Measurements from ENCODE around the gene RXRA. TPM values are rescaled to one million over a fixed set of nuclear protein-coding genes. Genes with fewer than 3 reads are reported as not detected.

Gene RXRA
- total RNA-seq, 1 donor from 2014 or later = 16.8 TPM

GRCh38 chr9:134335061-134335460, 8.8 kb downstream of the RXRA start:
- Histone ChIP-seq H3K36me3 (ENCODE audit: control insufficient read depth, insufficient read depth, low read length) (peaks cover 11% of the 10 kb centered on the region), H3K27me3 (ENCODE audit: control insufficient read depth, insufficient read depth, low read length) (no peaks in the 10 kb centered on the region), H3K4me3 (ENCODE audit: low read depth, low read length) (no peak overlapping the region)
- TF ChIP-seq CTCF (IDR thresholded peaks at IDR 0.05; ENCODE audit: insufficient read depth, low read length, severe bottlenecking) = no peak
- no peak for FAIRE-seq
- peak; percentile 66 for DNase-seq (ENCODE audit: low read depth)

- DNase-seq (ENCODE audit: low read depth) = no peak
- TF ChIP-seq CTCF (IDR thresholded peaks at IDR 0.05; ENCODE audit: insufficient read depth, low read length, severe bottlenecking) = no peak
- H3K27me3 ChIP-seq (ENCODE audit: control insufficient read depth, insufficient read depth, low read length) = no peaks in the 10 kb centered on the region
- H3K36me3 ChIP-seq (ENCODE audit: control insufficient read depth, insufficient read depth, low read length) = peaks cover 13% of the 10 kb centered on the region
- FAIRE-seq = no peak
- no peak overlapping the region for H3K4me3 ChIP-seq (ENCODE audit: low read depth, low read length)
Measured at GRCh38 chr9:134335486-134336220, 9.4 kb downstream of the RXRA start.

GRCh38 chr9:134336228-134336627, 10.0 kb downstream of the RXRA start:
- DNase-seq (ENCODE audit: low read depth) (no peak), FAIRE-seq (no peak)
- Histone ChIP-seq H3K4me3 (ENCODE audit: low read depth, low read length) (no peak overlapping the region), H3K36me3 (ENCODE audit: control insufficient read depth, insufficient read depth, low read length) (peaks cover 14% of the 10 kb centered on the region), H3K27me3 (ENCODE audit: control insufficient read depth, insufficient read depth, low read length) (no peaks in the 10 kb centered on the region)
- TF ChIP-seq CTCF (IDR thresholded peaks at IDR 0.05; ENCODE audit: insufficient read depth, low read length, severe bottlenecking) = no peak

- TF ChIP-seq CTCF (IDR thresholded peaks at IDR 0.05; ENCODE audit: insufficient read depth, low read length, severe bottlenecking) = no peak
- H3K27me3 ChIP-seq (ENCODE audit: control insufficient read depth, insufficient read depth, low read length) = no peaks in the 10 kb centered on the region
- DNase-seq (ENCODE audit: low read depth) (no peak), FAIRE-seq (no peak)
- H3K4me3 ChIP-seq (ENCODE audit: low read depth, low read length) = no peak overlapping the region
- peaks cover 14% of the 10 kb centered on the region for H3K36me3 ChIP-seq (ENCODE audit: control insufficient read depth, insufficient read depth, low read length)
Measured at GRCh38 chr9:134336924-134337323, 10.7 kb downstream of the RXRA start.

- H3K4me3 ChIP-seq (ENCODE audit: low read depth, low read length) = no peak overlapping the region
- TF ChIP-seq CTCF (IDR thresholded peaks at IDR 0.05; ENCODE audit: insufficient read depth, low read length, severe bottlenecking) = no peak
- peak; percentile 13 for FAIRE-seq
Measured at GRCh38 chr9:134337469-134337868, 11.2 kb downstream of the RXRA start.

More at GRCh38 chr9:134337469-134337868, 11.2 kb downstream of the RXRA start:
- H3K36me3 ChIP-seq (ENCODE audit: control insufficient read depth, insufficient read depth, low read length) = peaks cover 14% of the 10 kb centered on the region
- H3K27me3 ChIP-seq (ENCODE audit: control insufficient read depth, insufficient read depth, low read length) = no peaks in the 10 kb centered on the region
- DNase-seq (ENCODE audit: low read depth) = no peak

All from bronchial epithelial cell (primary cell).